Ishikawa (cell line): ENCODE data around the gene DHRSX.

ENCODE experiments used
- CEBPB ChIP-seq: IDR thresholded peaks from 2 replicates; pipeline ENCODE4 v1.6.1; 2012
- CREB1 ChIP-seq: IDR thresholded peaks from 2 replicates; pipeline ENCODE4 v1.6.1; 2012; ENCODE audit warnings: low read depth
- EGR1 ChIP-seq: IDR thresholded peaks from 2 replicates; pipeline ENCODE4 v1.6.1; 2012
- EP300 ChIP-seq: IDR thresholded peaks from 2 replicates; pipeline ENCODE4 v1.6.1; 2012; ENCODE audit warnings: borderline replicate concordance
- FOXM1 ChIP-seq: IDR thresholded peaks from 2 replicates; pipeline ENCODE4 v1.6.1; 2012; ENCODE audit warnings: low read depth, borderline replicate concordance
- NFIC ChIP-seq: IDR thresholded peaks from 2 replicates; pipeline ENCODE4 v1.6.1; 2012
- RAD21 ChIP-seq: IDR thresholded peaks from 2 replicates; pipeline ENCODE4 v1.6.1; 2012; ENCODE audit warnings: low read depth
- TAF1 ChIP-seq: IDR thresholded peaks from 2 replicates; pipeline ENCODE4 v1.6.1; 2012; ENCODE audit warnings: low read depth, mild to moderate bottlenecking
- TCF12 ChIP-seq: IDR thresholded peaks from 2 replicates; pipeline ENCODE4 v1.6.1; 2012; ENCODE audit warnings: low read depth
- TEAD4 ChIP-seq: IDR thresholded peaks from 2 replicates; pipeline ENCODE4 v1.6.1; 2012
- YY1 ChIP-seq: IDR thresholded peaks from 2 replicates; pipeline ENCODE4 v1.6.1; 2012; ENCODE audit warnings: low read depth
- ZBTB7A ChIP-seq: IDR thresholded peaks from 2 replicates; pipeline ENCODE4 v1.6.1; 2012; ENCODE audit warnings: low read depth
- TF ChIP-seq, protein P1 (sequence below): IDR thresholded peaks from 2 replicates; pipeline ENCODE4 v1.6.1; 2012; ENCODE audit warnings: low read depth, mild to moderate bottlenecking
- TF ChIP-seq, protein P2 (sequence below): IDR thresholded peaks from 2 replicates; pipeline ENCODE4 v1.6.1; 2012
- TF ChIP-seq, protein P3 (sequence below): IDR thresholded peaks from 2 replicates; pipeline ENCODE4 v1.6.1; 2012

DHRSX gene

DNA sequence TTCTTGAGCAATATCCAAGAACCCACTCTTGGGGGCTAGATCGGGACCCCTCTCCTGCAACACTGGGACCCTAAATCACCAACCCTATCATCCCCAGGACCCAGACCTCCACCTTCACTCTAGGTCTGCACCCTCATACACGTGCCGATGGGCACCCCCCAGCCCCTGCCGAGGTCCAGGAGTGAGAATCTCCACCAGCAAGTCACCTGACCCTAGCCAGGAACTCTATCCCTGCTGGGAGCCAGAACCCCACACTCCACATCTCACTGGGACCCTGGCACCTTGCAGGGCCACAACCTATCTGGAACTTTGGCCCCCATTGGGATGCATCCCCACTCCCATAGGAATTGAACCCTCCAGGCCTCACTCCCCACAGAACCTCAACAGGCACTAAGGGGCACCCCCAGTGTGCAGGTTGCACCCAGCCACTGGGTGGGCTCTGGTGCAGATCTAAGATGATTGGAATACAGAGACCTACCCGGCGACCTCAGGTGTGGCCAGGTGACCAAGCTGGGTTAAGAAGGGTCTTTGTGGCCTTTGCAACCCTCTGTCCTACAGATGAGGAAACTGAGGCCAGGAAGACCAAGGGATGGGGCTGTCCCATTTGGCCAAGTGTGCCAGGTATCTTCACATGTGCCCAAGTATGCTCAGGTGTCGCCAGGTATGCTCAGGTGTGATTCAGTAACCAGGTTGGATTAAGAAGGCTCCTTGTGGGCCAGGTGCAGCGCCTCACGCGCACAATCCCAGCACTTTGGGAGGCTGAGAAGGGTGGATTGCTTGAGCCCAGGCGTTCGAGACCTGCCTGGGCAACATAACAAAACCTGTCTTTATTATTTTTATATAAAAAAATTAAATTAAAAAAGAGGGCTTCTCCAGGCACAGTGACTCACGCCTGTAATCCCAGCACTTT lies 3.1 kb upstream of the DHRSX start:
- TF ChIP-seq TEAD4 = no peak
- no peak for TF ChIP-seq NFIC
- no peak for TF ChIP-seq TAF1
- TF ChIP-seq FOXM1 = no peak
- no peak for TF ChIP-seq TCF12
- no peak for TF ChIP-seq CREB1
- TF ChIP-seq, protein P1, sequence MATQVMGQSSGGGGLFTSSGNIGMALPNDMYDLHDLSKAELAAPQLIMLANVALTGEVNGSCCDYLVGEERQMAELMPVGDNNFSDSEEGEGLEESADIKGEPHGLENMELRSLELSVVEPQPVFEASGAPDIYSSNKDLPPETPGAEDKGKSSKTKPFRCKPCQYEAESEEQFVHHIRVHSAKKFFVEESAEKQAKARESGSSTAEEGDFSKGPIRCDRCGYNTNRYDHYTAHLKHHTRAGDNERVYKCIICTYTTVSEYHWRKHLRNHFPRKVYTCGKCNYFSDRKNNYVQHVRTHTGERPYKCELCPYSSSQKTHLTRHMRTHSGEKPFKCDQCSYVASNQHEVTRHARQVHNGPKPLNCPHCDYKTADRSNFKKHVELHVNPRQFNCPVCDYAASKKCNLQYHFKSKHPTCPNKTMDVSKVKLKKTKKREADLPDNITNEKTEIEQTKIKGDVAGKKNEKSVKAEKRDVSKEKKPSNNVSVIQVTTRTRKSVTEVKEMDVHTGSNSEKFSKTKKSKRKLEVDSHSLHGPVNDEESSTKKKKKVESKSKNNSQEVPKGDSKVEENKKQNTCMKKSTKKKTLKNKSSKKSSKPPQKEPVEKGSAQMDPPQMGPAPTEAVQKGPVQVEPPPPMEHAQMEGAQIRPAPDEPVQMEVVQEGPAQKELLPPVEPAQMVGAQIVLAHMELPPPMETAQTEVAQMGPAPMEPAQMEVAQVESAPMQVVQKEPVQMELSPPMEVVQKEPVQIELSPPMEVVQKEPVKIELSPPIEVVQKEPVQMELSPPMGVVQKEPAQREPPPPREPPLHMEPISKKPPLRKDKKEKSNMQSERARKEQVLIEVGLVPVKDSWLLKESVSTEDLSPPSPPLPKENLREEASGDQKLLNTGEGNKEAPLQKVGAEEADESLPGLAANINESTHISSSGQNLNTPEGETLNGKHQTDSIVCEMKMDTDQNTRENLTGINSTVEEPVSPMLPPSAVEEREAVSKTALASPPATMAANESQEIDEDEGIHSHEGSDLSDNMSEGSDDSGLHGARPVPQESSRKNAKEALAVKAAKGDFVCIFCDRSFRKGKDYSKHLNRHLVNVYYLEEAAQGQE = no peak
- no peak for TF ChIP-seq ZBTB7A
- TF ChIP-seq, protein P2, sequence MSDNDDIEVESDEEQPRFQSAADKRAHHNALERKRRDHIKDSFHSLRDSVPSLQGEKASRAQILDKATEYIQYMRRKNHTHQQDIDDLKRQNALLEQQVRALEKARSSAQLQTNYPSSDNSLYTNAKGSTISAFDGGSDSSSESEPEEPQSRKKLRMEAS = no peak
- no peak for TF ChIP-seq EP300

DNA sequence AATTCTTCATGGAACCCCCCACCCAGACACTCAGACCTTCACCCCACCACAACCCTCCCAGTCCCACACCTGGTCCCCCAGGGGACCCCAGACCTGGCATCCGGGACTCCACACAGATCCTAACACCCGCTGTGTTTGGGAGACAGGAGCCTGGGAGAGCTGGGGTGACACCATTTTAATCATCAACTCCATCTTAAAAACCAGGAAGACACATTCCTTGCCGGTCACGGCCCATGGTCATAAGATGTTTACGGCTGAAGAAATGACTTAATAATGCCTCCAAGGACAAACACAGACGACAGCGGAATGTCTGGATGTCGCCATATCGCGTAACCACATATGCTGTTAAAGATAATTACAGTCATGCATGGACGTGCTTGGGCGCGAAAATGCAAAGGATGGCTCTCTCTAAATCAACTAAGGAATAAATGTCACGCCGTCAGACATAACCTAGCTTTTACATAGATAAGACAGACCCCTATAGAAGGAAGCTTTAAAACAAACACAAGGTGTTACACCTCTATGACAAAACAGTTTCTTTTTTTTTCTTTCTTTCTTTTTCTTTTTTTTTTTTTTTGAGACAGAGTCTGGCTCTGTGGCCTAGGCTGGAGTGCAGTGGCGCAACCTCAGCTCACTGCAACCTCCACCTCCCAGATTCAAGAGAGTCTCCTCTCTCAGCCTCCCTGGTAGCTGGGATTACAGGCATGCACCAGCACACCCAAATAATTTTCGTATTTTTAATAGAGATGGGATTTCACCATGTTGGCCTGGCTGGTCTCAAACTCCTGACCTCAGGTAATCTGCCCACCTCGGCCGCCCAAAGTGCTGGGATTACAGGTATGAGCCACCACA lies 2.1 kb upstream of the DHRSX start:
- TF ChIP-seq FOXM1 = no peak
- no peak for TF ChIP-seq TCF12
- TF ChIP-seq YY1 = 0 out of 2 replicates have a peak, but pooled peaks have one; percentile 31
- TF ChIP-seq TEAD4 = no peak
- no peak for TF ChIP-seq CEBPB
- TF ChIP-seq, protein P3, sequence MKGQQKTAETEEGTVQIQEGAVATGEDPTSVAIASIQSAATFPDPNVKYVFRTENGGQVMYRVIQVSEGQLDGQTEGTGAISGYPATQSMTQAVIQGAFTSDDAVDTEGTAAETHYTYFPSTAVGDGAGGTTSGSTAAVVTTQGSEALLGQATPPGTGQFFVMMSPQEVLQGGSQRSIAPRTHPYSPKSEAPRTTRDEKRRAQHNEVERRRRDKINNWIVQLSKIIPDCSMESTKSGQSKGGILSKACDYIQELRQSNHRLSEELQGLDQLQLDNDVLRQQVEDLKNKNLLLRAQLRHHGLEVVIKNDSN = no peak
- TF ChIP-seq RAD21 = no peak
- TF ChIP-seq, protein P1 = no peak
- TF ChIP-seq ZBTB7A = no peak

DNA sequence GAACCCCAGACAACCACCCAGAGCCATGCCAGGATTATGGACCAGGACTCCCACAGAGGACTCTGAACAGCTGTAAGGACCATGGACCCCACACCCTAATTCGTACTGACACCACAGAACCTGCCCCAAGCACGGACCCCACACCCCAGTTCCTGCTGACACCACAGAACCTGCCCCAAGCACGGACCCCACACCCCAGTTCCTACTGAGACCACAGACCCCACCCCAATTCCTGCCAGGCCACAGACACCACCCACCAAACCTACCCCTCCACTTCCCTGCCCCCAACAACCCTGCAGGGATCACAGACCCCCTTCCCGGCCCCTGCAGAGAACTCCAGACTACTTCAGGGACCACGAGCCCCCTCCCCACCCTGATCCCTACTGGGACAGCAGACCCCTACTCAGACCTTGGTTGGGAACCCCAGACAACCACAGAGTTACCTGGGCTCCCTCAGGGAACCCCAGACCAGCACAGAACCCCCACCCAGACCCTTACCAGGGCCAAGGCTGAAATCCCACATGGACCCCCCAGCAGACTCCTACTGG lies 1.4 kb upstream of the DHRSX start:
- TF ChIP-seq FOXM1 = no peak
- TF ChIP-seq, protein P2 = no peak
- no peak for TF ChIP-seq EGR1
- TF ChIP-seq, protein P1 = no peak
- TF ChIP-seq CEBPB = no peak
- TF ChIP-seq TAF1 = no peak
- TF ChIP-seq TEAD4 = no peak
- peak; percentile 7; the same call in 1 of the 2 replicates for TF ChIP-seq ZBTB7A

DNA sequence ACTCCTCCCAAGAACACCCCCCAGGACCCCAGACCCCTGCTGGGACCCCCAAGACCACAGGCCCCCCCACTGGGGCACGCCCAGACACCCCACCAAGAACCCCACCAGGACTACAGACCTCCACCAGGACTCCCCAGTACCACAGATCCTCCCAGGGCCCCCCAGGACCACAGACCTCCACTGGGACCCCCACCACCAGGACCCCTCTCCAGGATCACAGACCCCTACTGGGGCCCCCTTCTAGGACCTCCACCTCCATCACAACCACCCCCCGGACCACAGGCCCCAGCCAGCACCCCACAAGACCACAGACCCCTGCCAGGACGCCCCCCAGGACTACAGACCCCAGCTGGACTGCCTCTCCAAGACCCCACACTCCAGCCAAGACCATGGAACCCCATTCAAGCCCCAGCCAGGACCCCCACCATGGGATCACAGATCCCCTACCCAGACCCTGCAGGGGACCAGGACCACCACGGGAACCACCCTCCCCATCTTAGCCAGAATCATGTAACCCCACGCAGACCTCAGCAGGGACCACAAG lies 855 bp upstream of the DHRSX start:
- no peak for TF ChIP-seq EP300
- no peak for TF ChIP-seq TAF1
- no peak for TF ChIP-seq RAD21
- no peak for TF ChIP-seq YY1
- no peak; the same call in 1 of the 2 replicates for TF ChIP-seq ZBTB7A
- TF ChIP-seq, protein P3 = no peak
- TF ChIP-seq, protein P2 = no peak
- TF ChIP-seq FOXM1 = no peak
- no peak for TF ChIP-seq NFIC
- TF ChIP-seq TCF12 = no peak
- TF ChIP-seq, protein P1 = no peak
- no peak for TF ChIP-seq EGR1
- no peak for TF ChIP-seq CEBPB
- TF ChIP-seq CREB1 = no peak
- no peak for TF ChIP-seq TEAD4
